ENCODE results near the gene KRT77.

KRT77 gene

GRCh38 chr12:52692254-52692653, 11.1 kb downstream of the KRT77 start:
- no peak for DNase-seq (ENCODE audit: low read depth in 2 of 2)

GRCh38 chr12:52691841-52692150, 11.5 kb downstream of the KRT77 start:
- no peak for DNase-seq (ENCODE audit: low read depth in 2 of 2)

DNA sequence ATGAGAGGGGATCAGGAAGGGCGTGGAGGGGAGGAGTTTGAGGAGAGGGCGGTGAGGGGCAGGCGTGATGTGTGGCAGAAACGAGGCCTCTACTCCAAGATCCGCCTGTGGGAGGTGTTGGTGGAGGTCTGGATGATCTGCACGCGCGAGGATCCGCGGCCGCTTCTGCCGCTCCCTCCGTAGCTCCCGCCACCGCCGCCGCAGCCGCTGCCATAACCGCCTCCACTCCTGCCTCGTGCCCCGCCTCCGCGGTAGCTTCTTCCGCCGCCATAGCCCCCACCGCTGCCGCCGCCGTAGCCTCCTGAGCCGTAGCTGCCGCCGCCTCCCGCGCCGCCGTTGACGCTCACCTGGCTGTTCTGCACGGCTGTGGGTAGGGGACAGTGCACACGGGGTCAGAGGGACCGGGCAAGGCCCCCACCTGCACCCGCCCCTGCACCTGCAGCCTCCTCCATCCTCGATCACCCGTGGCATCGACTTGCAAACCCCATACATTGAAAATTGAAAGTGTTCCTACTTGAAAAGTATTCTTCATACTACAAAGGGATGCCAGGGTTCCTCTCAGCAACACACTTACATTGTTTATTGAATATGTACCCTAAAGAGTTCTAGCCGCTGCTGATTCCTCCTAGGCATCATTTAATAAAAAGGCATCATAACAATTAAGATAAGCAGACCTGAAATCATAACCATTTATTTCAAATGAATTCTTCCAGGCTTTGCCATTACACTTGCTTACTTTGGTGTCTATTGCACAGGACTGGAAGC, 12.1 kb downstream of the KRT77 start:
- DNase-seq (ENCODE audit: low read depth in 2 of 2) = peak; percentile 14 to 31

- DNase-seq (ENCODE audit: low read depth in 2 of 2) = no peak
These were observed 12.8 kb downstream of the KRT77 start for GRCh38 chr12:52690351-52691075.

GRCh38 chr12:52689936-52690335, 13.4 kb downstream of the KRT77 start:
- no peak for DNase-seq (ENCODE audit: low read depth in 2 of 2)

GRCh38 chr12:52689239-52689638, 14.1 kb downstream of the KRT77 start:
- DNase-seq (ENCODE audit: low read depth in 2 of 2) = no peak

DNA sequence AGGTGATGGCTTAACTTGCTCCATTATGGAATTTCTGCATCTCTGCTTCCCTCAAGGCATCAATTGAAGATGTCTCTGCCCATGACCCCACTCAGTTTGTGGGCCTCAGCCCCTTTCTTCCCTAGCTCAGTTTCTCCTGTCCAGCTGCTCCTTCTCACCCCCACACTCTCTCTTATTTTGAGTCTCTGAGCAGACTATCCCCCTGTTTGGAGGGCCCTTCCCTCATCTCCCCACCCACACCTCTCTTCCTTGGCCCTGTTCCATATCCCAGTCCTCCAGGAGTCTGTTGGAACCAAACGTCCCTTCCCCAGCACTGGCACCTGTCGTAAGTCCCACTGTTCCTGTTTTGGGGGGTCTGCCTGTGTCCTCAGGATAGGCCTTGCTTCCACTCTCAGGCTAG, 14.8 kb downstream of the KRT77 start:
- DNase-seq (ENCODE audit: low read depth in 2 of 2) = no peak

DNA sequence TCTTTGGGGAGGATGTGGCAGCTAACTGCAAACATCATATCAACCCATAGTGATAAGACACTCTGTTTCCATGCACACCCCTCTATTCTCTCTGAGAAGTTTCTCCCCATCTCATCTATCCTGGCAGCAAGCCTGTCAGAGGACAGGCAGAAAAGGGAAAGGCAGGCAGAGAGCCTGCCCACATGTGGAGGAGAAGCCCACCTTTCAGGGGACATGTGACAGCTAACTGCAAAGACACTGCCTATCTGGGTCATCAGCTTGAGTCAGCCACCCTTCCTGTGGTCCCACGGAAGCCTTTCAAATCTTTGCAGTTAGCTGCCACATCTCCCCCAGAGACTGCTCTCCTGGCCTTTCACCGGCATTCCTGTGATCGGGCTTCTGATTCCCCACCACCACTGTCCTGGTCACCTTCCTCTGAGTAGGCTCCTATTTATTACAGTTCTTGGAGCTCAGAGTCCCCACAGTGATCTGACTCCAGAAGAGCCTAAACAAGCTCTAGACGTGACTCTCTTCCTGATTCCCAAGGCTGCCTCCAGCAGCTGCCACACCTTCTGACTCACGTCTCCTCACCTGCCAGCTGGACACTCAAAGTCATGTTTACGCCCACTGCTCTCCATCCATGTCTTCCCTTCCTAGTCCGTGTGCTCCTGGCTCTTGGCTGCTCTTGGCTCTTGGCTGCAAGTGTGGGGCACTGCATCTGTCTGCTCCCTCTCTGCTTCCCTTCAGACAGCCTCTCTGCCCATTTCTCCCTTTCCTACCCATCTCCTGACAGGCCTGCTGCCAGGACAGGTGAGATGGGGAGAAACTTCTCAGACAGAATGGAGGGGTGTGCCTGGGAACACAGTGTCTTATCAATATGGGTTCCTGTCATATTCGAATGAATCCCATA, 15.6 kb downstream of the KRT77 start:
- DNase-seq (ENCODE audit: low read depth in 2 of 2) = no peak

DNA sequence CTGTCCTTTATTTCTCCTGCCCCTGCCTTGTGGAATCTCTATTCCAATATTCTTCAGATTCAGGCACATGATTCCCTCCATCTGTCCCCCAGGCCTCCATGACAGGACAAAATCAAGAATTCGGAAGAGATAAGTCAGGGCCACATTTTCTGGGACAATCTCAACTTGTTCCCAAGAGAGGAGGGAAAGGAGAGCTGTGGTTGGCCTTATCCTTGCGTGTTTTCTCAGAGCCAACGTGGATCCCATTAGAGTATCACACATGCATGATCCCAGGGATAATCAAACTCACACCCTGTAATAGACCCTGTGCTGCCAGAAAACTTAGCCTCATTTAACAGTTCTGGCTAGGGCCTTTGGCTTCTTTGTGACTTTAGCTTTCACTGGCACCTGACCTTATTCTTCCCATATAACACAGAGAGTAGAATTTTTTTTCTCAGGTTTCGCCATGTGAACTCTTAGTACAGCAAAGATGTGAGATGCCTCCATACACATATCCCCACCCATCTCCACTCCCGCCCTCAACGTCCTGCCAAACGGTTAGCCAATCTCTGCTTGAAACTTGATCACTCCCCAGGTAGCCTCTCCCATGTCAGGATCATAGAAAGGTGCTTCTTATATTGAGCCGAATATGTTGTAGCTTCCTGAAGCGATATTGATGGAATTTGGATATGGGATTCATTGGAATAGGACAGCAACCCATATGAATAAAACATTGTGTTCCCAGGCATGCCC, 16.4 kb downstream of the KRT77 start:
- no peak for DNase-seq (ENCODE audit: low read depth in 2 of 2)

DNA sequence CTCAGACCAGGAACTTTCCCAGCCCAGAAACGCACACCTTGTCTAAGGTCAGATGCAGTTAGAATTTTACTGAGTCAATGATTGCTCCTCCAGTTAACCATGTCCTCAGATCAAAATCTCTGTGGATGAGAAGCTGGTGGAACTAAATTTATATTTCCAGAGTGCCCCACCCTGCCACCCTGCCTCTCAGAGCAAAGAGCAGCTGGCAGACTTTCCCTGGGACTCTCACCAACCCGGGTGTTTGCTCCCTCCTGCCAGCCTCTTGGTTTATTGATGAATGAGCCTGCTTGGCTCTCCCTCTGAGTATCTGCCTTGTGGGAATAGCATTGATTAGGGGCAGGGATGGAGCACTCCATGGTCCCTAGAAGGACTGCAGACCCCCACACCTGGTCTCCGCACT, 17.3 kb downstream of the KRT77 start:
- no peak for DNase-seq (ENCODE audit: low read depth in 2 of 2)

GRCh38 chr12:52685406-52685890, 17.9 kb downstream of the KRT77 start:
- no peak for DNase-seq (ENCODE audit: low read depth in 2 of 2)

GRCh38 chr12:52684431-52684830, 18.9 kb downstream of the KRT77 start:
- DNase-seq (ENCODE audit: low read depth in 2 of 2) = no peak

GRCh38 chr12:52683575-52684300, 19.6 kb downstream of the KRT77 start:
- no peak for DNase-seq (ENCODE audit: low read depth in 2 of 2)

DNA sequence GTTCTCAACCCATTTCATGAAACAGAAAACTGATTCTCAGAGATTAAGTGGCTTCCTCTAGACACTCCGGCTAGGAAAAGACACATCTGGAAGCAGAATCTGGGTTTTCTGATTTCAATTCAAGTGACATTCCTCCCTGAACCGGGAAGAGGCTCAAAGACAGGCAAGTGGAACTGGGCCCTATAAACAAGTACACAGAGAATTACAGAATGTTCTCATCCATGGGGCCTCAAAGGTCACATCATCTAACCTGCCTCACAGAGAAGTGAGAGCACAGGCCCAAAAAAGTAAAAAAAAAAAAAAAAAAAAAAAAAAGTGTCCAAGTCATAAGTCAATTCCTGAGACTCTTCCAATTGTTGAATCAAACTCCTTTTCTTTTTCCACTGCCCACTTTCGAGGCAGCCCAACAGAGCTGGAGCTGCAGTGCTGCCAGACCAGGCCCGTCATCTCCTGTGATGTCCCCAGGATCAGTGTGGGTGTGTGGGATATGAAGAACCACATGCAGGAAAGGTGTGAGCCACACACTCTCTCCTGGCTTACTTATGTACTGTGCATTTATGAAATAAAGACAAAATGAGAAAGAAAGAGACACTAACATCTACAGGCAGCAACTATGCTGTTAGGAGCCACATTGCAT, 20.3 kb downstream of the KRT77 start:
- no peak for DNase-seq (ENCODE audit: low read depth in 2 of 2)

DNA sequence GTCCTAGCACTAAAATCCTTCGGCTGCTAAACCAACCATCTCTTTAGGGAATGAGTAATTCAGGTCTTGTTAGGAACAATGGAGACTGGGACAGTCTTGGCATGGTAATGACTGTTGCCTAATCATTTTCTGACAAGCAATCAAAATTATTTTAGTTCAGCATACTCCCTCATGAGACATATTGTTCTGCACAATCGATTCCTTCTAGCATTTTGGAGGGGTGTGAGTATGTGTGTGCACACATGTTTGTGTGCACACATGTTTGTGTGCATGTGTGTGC, 21.0 kb downstream of the KRT77 start:
- DNase-seq (ENCODE audit: low read depth in 2 of 2) = no peak

DNA sequence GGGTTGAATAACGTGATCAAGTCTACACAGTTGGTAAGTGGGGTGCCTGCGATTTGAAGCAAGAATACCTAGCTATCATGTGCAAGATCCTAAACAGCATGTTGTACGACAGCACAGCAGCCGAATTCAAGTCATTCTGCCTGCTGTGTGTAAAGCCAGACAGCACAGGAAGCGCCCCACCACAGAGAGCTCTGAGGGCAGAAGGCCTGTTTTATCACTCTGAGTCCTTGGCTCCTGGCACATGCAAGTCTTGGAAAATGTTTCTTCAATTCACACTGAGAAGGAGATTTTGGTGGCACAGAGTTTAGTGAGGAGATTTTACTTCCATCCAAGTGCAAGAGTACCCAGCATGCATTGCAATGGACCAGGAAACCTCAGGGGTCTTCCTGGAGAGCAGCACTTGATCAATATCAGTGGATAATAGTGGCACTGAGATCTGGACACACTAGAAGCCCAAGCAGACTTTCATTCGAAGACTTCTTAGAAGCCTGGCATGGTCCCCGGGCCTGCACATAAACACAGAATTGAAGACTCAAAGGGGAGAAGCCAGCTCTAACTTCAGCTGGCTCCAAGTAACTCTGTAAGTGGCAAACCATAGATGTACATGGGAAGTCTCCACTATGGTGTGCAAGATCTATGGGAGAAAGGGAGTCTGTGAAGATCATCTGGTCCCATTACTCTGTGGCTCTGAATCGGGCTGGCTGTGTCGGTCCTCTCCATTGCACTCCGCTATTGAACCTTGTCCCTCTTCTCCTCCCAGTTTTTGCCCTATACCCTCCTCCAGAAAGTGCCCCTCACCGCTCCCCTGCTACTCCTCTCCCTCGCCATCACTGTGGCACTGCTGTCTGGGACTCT, 21.6 kb downstream of the KRT77 start:
- DNase-seq (ENCODE audit: low read depth in 2 of 2) = peak in 1 of 2 donors; percentile 10

GRCh38 chr12:52680363-52680762, 23.0 kb downstream of the KRT77 start, which contains the start of gene KRT1:
TSS of gene KRT1 (minus strand) at chr12:52680407. CDS start at chr12:52680348, 59 bp downstream.
- DNase-seq (ENCODE audit: low read depth in 2 of 2) = no peak

DNA sequence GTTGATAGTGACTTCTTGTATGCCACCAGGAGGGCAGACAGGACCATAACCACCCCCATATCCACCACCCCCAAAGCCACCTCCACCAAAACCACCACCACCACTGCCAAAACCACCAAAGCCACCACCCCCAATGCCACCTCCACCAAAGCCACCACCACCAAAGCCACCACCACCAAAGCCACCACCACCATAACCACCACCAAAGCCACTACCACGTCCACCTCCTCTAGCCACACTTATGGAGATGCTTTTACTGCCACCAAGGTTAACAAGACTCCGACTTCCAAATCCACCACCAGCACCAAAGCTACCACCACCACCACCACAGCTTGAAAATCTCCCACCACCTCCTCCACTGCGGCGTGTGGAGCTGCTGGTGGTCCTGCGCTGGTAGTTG, 23.4 kb downstream of the KRT77 start:
- DNase-seq (ENCODE audit: low read depth in 2 of 2) = no peak

DNA sequence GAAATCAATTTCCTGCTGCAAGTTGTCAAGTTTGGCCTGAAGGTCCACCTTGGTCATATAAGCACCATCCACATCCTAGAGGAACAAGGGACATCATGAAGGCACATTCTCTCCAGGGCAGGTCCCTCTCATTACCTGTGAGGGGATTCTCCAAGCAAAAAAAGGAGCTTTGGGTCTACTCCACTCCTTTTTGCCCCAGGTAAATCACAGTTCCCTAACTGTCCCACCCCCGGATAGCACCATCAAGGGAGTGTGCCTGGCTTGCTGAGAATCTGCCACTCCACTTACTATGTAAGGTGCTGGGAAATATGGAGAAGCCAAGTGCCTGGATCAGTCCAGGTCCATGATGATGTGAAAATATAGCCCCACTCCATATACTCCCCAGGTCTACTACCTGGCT, 25.7 kb downstream of the KRT77 start:
- DNase-seq (ENCODE audit: low read depth in 2 of 2) = no peak

DNA sequence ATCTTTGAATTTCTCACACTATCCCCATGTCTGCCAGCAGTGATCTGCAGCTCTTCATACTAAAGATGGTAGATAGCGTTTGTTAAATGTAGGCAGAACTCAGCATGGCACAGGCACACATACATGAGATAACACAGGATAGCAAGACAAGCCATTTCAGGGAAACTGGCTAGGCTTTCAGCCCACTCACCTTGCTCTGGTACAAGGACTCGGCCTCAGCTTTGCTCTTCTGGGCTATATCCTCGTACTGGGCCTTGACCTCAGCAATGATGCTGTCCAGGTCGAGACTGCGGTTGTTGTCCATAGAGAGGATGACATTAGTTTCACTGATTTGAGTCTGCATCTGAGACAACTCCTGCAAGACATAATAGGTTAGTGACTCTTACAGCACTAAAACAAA, 26.2 kb downstream of the KRT77 start:
- no peak for DNase-seq (ENCODE audit: low read depth in 2 of 2)

Measured in stimulated activated CD8-positive, alpha-beta memory T cell treated with anti-CD3 and anti-CD28 coated beads, Interleukin-7, amount 100 ng/mL, for 1 hour (primary cell).